ENCODE measurements around the gene MAPRE2. TPM values are rescaled to one million over a fixed set of nuclear protein-coding genes. Genes with fewer than 3 reads are reported as not detected.

MAPRE2 gene
- total RNA-seq, 2 donors from 2014 or later, result 11.7 to 11.9 TPM

DNA sequence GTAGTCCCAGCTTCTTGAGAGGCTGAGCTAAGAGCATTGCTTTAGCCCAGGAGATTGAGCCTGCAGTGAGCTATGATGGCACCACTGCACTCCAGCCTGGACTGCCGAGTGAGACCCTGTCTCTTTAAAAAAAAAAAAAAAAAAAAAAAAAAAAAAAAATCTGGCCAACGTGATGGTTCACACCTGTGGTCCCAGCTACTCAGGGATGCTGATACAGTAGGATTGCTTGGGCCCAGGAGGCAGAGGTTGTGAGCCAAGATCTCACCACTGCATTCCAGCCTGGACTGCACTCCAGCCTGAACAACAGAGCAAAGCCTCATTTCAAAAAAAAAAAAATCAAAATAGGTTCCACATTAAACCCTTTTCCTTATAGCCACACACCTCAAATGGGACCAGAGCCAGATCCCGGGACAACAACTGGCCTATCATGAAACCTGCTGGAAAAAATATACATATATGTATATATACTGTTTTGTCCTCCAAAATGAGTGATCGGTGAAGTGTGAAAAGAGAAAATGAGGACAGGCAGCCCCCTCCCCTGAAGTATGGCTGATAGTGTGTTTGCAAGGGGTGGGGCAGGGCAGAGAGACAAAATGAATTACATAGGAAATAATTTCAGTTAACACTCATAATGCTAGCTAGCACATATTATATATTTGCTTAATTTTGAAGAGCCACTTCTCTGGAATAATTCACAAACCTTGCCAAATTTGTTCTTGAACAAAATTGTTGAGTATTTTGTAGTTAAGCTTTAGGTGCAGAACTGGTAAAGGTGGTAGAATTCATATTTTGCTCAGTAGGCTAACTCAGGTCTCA, 22.9 kb downstream of the MAPRE2 start:
- ATAC-seq, result no peak

DNA sequence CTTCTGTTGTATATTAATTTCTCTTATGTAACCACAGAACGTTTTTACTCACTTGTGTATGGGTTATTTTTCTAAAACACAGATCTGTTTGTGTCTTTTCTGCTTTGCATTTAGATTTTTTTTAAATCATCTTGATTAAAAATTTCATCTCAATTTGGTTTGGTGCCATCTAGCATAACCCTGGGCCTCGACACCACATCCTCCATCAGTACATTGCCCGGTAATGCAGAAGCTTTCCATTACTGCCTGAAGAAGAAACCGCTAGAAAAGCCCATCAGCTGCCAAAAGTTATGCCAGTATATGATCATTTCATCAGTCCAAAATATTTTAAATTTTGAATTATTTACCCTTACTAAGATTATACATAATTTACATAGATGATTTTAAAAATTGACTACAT, 26.2 kb downstream of the MAPRE2 start:
- no peaks in the 10 kb centered on the region for H3K27me3 ChIP-seq
- no peak for ATAC-seq
- intact Hi-C loops (cut with DNase I), result no loop called here
- no peak for DNase-seq
- no peak overlapping the region for H3K4me3 ChIP-seq
- WGBS, 2 donors, result 62 to 64% methylated on average over 4 of the region's 4 CpGs
- no peak overlapping the region for H3K27ac ChIP-seq
- H3K36me3 ChIP-seq (replicated peaks in 1 of 2; ENCODE audit: insufficient read depth in 1 of 2, low read depth in 2 of 2), result no peaks in the 10 kb centered on the region
- TF ChIP-seq POLR2A (IDR thresholded peaks at IDR 0.05), result no peak
- TF ChIP-seq, protein P1, sequence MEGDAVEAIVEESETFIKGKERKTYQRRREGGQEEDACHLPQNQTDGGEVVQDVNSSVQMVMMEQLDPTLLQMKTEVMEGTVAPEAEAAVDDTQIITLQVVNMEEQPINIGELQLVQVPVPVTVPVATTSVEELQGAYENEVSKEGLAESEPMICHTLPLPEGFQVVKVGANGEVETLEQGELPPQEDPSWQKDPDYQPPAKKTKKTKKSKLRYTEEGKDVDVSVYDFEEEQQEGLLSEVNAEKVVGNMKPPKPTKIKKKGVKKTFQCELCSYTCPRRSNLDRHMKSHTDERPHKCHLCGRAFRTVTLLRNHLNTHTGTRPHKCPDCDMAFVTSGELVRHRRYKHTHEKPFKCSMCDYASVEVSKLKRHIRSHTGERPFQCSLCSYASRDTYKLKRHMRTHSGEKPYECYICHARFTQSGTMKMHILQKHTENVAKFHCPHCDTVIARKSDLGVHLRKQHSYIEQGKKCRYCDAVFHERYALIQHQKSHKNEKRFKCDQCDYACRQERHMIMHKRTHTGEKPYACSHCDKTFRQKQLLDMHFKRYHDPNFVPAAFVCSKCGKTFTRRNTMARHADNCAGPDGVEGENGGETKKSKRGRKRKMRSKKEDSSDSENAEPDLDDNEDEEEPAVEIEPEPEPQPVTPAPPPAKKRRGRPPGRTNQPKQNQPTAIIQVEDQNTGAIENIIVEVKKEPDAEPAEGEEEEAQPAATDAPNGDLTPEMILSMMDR (IDR thresholded peaks at IDR 0.05), result no peak
- no peaks in the 10 kb centered on the region for H3K4me1 ChIP-seq
- H3K9me3 ChIP-seq, result no peaks in the 10 kb centered on the region

More for the DNA sequence above, 22.9 kb downstream of the MAPRE2 start:
- H3K36me3 ChIP-seq (replicated peaks in 1 of 2; ENCODE audit: insufficient read depth in 1 of 2, low read depth in 2 of 2), result no peaks in the 10 kb centered on the region
- intact Hi-C loops (cut with DNase I), result no loop called here
- WGBS, 2 donors, result 53 to 67% methylated on average over 4 of the region's 4 CpGs
- H3K4me3 ChIP-seq, result no peak overlapping the region
- peaks cover 17% of the 10 kb centered on the region for H3K4me1 ChIP-seq
- H3K27me3 ChIP-seq, result no peaks in the 10 kb centered on the region
- no peak for TF ChIP-seq POLR2A (IDR thresholded peaks at IDR 0.05)
- TF ChIP-seq, protein P1 (IDR thresholded peaks at IDR 0.05), result no peak
- DNase-seq, result peak in 1 of 4 donors; percentile 16
- no peak overlapping the region for H3K27ac ChIP-seq
- no peaks in the 10 kb centered on the region for H3K9me3 ChIP-seq

DNA sequence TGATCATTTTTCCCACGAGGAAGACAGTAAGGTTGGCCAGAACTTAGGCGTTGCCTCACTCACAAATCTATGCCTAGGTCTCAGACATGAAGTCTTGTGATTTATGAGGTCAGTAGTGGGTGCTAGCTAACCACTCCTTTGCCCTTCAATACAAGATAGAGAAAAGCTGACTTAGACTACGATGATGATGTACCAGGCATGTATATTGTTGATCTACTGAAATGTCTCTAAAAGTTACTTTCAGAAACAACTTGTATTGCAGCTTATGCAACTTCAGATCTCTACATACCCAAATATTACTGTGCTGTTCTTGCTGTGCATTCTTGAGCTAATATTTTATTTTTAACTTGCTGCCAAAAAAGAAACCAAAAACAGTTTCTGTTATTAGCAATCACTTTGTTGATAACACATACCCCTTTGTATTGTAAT, 30.6 kb downstream of the MAPRE2 start:
- H3K4me3 ChIP-seq, result no peak overlapping the region
- H3K9me3 ChIP-seq, result no peaks in the 10 kb centered on the region
- ATAC-seq, result no peak
- TF ChIP-seq, protein P1 (IDR thresholded peaks at IDR 0.05), result no peak
- no peak for TF ChIP-seq POLR2A (IDR thresholded peaks at IDR 0.05)
- no peaks in the 10 kb centered on the region for H3K36me3 ChIP-seq (replicated peaks in 1 of 2; ENCODE audit: insufficient read depth in 1 of 2, low read depth in 2 of 2)
- H3K27me3 ChIP-seq, result no peaks in the 10 kb centered on the region
- 40 to 71% methylated on average over 3 of the region's 3 CpGs for WGBS, 2 donors
- no peak for DNase-seq
- no peak overlapping the region for H3K27ac ChIP-seq
- peaks cover 4% of the 10 kb centered on the region for H3K4me1 ChIP-seq
- intact Hi-C loops (cut with DNase I), result no loop called here

DNA sequence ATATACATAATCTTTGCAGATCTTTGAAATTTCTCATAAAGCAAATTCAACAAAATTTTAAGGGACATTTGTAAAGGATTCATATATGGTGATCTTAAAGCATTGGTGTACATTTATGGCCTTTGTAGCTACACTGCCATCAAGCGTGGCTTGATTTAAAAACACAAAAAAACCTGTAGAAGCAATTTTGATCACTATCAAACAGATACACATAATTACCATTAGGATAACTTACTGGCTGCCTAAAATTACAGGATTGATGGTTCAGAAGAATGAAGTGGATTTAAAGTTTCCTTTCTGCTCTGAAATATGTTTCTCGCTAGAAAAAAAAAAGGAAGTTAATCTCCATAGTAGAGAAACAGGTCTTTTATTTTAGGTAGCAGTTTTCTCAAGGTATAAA, 31.4 kb downstream of the MAPRE2 start:
- Histone ChIP-seq H3K9me3 (no peaks in the 10 kb centered on the region), H3K36me3 (replicated peaks in 1 of 2; ENCODE audit: insufficient read depth in 1 of 2, low read depth in 2 of 2) (no peaks in the 10 kb centered on the region), H3K4me1 (peaks cover 4% of the 10 kb centered on the region), H3K27me3 (no peaks in the 10 kb centered on the region), H3K4me3 (no peak overlapping the region), H3K27ac (no peak overlapping the region)
- DNase-seq (no peak), ATAC-seq (no peak)
- intact Hi-C loops (cut with DNase I), result no loop called here
- WGBS, 2 donors, result 79 to 86% methylated on average over 2 of the region's 2 CpGs
- TF ChIP-seq, protein P1 (IDR thresholded peaks at IDR 0.05), result no peak
- TF ChIP-seq POLR2A (IDR thresholded peaks at IDR 0.05), result no peak
